ENCODE measurements around the gene RWDD3. TPM values are rescaled to one million over a fixed set of nuclear protein-coding genes. Genes with fewer than 3 reads are reported as not detected.

RWDD3 gene
- polyA plus RNA-seq, 1 experiment: 11.1 TPM

DNA sequence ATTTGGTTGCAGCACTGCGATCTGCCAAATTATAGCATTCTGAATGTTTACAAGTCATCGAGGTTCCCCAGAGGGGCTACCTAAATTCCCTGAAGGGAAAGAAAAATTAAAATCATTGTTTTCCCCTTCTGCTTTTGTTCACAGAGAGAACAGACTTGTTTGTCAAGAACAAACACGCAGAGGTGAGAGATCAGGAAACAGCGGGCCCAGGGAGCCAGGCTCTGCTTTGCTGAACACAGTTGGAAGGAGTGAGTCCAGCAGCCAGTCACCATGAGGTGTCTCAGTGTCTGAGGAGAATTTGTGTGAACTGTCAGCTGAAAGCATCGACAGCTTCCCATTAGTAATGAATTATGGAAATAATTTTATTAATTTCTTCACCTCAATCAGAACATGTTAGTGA, 52.5 kb downstream of the RWDD3 start:
- no peak for DNase-seq (ENCODE audit: low read depth)
- Histone ChIP-seq H3K27me3 (ENCODE audit: control insufficient read depth, insufficient read depth, low read length) (no peaks in the 10 kb centered on the region), H3K36me3 (ENCODE audit: control insufficient read depth, insufficient read depth, low read length) (no peaks in the 10 kb centered on the region), H3K4me3 (ENCODE audit: low read depth, low read length) (no peak overlapping the region)
- TF ChIP-seq, protein P1, sequence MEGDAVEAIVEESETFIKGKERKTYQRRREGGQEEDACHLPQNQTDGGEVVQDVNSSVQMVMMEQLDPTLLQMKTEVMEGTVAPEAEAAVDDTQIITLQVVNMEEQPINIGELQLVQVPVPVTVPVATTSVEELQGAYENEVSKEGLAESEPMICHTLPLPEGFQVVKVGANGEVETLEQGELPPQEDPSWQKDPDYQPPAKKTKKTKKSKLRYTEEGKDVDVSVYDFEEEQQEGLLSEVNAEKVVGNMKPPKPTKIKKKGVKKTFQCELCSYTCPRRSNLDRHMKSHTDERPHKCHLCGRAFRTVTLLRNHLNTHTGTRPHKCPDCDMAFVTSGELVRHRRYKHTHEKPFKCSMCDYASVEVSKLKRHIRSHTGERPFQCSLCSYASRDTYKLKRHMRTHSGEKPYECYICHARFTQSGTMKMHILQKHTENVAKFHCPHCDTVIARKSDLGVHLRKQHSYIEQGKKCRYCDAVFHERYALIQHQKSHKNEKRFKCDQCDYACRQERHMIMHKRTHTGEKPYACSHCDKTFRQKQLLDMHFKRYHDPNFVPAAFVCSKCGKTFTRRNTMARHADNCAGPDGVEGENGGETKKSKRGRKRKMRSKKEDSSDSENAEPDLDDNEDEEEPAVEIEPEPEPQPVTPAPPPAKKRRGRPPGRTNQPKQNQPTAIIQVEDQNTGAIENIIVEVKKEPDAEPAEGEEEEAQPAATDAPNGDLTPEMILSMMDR (IDR thresholded peaks at IDR 0.05; ENCODE audit: insufficient read depth, low read depth, low read length): no peak
- ChIA-PET CTCF (interaction anchor here (1.1 kb wide), 1 partner anchor 43 kb away, joined by 3 read pairs; no protein-coding TSS in a partner anchor), POLR2A (no interaction called here)

- Histone ChIP-seq H3K4me3 (ENCODE audit: low read depth, low read length) (no peak overlapping the region), H3K27me3 (ENCODE audit: control insufficient read depth, insufficient read depth, low read length) (no peaks in the 10 kb centered on the region), H3K36me3 (ENCODE audit: control insufficient read depth, insufficient read depth, low read length) (no peaks in the 10 kb centered on the region)
- ChIA-PET POLR2A (no interaction called here), CTCF (interaction anchor here (1.1 kb wide), 1 partner anchor 44 kb away, joined by 3 read pairs; no protein-coding TSS in a partner anchor)
- TF ChIP-seq, protein P1 (IDR thresholded peaks at IDR 0.05; ENCODE audit: insufficient read depth, low read depth, low read length): no peak
- DNase-seq (ENCODE audit: low read depth): no peak
Observed at GRCh38 chr1:95287081-95287480, 53.1 kb downstream of the RWDD3 start.

DNA sequence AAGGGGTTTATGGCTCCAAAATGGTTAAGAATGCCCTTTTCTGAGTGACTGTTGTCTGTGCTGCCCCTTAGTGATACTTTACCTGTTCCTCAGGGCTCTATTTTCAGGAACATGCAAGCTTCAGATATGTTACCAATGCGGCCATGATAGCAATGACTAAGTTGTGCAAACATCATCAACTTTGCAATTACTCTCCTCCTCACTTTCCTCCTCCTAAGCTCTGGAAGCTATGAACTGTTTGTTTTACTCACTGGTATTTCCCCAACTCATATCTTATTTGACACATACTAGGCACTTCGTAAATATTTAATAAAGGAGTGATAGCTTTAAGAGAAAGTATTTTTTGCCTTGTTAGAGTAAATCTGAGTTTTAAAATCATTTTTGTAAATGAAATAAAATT, 53.8 kb downstream of the RWDD3 start:
- ChIA-PET POLR2A (no interaction called here), CTCF (no interaction called here)
- Histone ChIP-seq H3K36me3 (ENCODE audit: control insufficient read depth, insufficient read depth, low read length) (no peaks in the 10 kb centered on the region), H3K27me3 (ENCODE audit: control insufficient read depth, insufficient read depth, low read length) (no peaks in the 10 kb centered on the region), H3K4me3 (ENCODE audit: low read depth, low read length) (no peak overlapping the region)
- TF ChIP-seq, protein P1 (IDR thresholded peaks at IDR 0.05; ENCODE audit: insufficient read depth, low read depth, low read length): no peak
- DNase-seq (ENCODE audit: low read depth): no peak

Other genes with a start within 250 kb of the RWDD3 start
- 2.3 and 4.4 TPM in 2 replicates for gene ALG14, start 161.3 kb upstream of the RWDD3 start, polyA plus RNA-seq (2011; rRNA removed)
- 0.09 and 0.20 TPM in 2 replicates for gene TLCD4, start 116.9 kb upstream of the RWDD3 start, polyA plus RNA-seq (2011; rRNA removed)

All from BJ (cell line).